Activated CD4-positive, alpha-beta T cell treated with anti-CD3 and anti-CD28 coated beads, Interleukin-2, Interleukin-6, amounts not matched to agents 100 ng/mL and 50 ng/mL, durations not matched to agents 16 hours and 8 hours (primary cell): ENCODE measurements around the gene LPGAT1.
A peak's percentile ranks its signal among the peaks of the same experiment; 100 is the strongest.
"Not testable (repeated sequence)": the region's sequence is repeated elsewhere in the genome, so short reads cannot be mapped to it uniquely, and the experiment has no call there.

Source experiments
- DNase-seq: peaks from one replicate; pipeline ENCODE4 v3.0.0-alpha.2; 2020

The LPGAT1 gene, protein sequence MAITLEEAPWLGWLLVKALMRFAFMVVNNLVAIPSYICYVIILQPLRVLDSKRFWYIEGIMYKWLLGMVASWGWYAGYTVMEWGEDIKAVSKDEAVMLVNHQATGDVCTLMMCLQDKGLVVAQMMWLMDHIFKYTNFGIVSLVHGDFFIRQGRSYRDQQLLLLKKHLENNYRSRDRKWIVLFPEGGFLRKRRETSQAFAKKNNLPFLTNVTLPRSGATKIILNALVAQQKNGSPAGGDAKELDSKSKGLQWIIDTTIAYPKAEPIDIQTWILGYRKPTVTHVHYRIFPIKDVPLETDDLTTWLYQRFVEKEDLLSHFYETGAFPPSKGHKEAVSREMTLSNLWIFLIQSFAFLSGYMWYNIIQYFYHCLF

DNA sequence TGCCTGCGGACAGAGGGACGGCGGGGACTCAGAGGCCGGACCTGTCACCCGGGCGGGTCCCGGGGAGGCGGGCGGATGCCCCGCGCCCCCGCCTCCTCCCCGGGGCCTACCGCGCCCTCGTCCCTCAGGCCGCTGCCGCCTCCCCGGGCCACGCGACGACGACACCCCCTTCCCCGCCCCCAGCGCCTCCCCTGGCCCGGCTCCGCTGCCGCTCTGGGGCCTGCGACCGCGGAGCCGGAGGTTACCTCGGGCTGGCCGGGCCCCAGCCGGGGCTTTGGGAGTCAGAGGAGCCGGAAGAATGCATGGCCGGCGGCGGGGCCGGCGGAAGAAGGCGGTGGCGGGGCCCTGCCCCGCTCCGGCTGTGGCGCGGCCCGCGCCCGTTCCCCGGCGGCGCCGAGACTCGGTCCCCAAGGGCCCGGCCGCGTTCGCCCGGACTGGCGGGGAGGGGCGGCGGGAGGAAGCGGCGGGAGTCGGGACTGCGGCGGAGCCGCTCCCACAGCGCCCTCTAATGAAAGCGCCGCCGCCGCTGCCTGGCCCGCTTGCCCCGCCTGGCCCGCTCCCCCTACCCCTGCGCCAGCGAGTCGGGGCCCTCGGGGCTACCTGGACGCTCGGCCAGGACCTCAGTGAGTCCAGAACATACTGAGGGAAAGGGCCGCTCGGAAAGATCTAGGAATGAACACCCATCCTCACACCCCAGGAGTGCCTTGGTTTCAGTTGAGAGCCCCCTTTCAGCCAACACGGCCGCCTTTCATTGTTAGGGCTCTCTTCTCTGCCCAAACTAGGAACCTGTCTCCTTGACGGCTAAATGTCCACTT, at the start of gene LPGAT1:
TSS of gene LPGAT1 (minus strand) at position 436 of the 815 bp plus-strand sequence. CDS start 1,467 bp downstream, outside the sequence.
- peak; percentile 78 for DNase-seq

DNA sequence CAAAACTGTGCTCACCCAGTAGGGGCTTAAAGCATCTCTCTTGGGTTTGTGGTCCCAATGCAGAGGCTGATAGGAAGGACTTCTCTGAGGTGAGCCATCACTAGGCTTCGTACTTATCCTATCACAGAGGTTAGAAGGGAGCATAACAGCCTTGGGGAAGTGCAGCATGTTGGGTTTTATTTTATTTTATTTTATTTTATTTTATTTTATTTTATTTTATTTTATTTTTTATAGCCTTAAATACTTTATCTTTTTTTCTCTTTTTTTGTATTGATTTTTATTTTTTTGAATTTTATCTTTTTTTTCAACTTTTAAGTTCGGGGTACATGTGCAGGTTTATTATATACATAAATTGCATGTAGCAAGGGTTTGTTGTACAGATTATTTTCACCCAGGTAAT, 48.9 kb upstream of the LPGAT1 start:
- no peak for DNase-seq

DNA sequence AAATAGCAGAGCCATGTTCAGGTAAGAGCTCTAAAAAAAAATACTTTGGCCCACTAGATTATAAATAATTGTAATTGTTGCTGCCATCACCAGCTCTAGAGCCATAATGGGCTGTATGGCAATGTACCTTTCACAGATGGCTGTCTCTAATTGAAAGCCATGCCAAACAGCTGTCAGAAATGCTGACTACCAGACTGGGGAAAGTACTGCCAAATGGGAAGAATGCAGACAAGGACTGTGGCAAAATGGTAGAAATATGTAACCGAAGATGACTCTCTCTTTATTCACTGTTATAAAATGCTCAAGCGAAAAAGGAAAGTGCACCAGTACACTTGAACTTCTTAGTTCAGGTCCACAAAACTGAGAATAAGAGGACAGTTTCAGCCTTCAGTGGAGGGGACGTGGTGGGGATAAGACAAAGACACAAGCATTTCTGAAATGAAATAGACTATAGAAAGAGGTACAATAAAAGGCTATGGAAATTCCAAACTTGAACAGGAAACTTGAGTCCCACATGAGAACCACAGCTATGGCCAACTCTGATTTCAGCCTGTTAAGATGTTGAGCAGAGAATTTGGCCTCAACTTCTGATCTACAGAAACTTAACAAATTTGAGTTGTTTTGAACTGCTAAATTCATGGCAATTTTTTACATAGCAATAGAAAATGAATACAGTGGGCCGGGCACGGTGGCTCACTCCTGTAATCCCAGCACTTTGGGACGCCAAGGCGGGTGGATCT, 46.5 kb upstream of the LPGAT1 start:
- DNase-seq, result no peak

DNA sequence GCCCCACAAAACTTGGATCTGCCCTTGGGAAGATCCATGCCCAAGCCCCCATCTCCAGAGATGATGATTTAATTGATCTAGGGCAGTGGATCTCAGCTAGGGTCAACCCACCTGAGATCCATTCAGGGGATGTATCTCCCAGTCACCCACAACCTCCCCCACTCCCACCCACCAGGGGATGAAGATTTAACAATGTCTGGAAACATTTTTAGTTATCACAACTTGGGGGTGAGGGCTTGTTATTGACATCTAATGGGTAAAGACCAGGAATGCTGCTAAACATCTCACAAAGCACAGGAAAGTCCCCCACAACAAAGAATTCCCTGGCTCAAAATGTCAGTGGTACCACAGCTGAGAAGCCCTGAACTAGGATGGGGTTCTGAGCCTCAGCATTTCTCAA, 45.0 kb upstream of the LPGAT1 start:
- DNase-seq, result no peak

DNA sequence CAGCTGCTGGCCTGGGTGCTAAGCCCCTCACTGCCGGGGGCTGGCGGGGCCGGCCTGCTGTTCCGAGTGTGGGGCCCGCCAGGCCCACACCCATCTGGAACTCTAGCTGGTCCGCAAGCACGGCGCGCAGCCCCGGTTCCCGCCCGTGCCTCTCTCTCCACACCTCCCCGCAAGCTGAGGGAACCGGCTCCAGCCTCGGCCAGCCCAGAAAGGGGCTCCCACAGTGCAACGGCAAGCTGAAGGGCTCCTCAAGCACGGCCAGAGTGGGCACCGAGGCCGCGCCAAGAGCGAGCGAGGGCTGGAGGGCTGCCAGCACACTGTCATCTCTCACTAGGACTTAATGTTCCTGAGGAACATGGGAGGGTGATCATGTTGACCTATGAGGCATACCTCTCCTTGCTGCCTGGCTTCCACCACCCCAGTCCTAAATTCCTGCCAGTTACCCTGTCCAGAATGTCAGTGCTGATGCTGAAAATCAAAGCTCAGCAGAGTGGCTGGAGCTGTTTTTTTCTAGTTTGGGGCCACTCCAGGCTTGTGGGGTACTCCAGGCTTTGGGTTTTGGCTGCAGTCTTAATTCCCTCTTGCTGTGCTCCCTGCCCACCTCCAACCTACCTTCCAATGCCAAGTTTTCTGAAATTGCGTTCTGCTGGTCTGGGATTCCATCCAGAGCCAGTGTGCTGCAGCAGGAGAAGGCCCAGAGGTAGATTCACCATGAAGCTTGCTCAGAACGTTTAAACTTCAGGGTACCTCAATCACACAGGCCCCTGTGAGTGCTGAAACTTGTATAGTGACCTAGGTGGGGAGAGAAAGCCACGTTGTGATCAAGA, 44.2 kb upstream of the LPGAT1 start:
- DNase-seq, result no peak

DNA sequence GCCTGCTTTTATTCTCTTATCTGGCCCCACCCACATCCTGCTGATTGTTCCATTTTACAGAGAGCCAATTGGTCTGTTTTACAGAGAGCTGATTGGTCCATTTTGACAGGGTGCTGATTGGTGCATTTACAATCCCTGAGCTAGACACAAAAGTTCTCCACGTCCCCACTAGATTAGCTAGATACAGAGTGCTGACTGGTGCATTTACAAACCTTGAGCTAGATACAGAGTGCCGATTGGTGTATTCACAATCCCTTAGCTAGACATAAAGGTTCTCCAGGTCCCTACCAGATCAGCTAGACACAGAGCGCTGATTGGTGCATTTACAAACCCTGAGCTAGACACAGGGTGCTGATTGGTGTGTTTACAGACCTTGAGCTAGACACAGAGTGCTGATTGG, 43.2 kb upstream of the LPGAT1 start:
- DNase-seq, result not testable (repeated sequence)

DNA sequence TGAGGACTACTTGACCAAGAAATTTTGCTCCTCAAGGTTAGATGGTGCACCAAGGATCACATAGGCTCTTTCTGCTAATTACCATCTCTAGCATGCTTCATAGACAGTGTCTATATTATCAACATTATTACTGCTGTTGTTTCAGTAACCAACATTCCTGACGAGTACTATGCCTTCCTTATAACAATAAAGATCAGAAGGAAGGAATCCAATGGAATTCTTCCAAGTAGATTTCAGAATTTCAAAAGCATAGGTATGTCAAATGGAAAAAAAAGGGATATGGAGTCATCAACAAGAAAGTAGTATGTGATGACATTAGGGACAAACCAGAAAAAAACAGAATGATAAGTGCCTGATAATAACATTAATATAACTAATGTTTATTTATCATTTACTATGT, 39.6 kb upstream of the LPGAT1 start:
- DNase-seq, result no peak

DNA sequence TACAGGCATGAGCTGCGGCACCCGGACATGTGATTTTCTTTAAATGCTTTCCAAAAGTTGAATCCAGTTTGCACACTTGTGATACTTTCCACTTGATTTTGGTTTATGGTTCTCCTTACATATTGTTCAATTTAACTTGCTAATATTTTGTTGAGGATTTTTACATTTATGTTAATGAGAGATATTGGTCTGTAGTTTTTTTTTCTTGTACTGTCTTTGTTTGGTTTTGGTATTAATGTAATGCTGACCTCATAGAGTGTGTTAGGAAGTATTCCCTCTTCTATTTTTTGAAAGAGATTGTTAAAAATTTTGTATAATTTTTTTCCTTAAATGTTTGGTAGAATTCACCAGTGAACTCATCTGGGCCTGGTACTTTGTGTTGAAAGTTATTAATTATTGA, 34.6 kb upstream of the LPGAT1 start:
- DNase-seq, result no peak

DNA sequence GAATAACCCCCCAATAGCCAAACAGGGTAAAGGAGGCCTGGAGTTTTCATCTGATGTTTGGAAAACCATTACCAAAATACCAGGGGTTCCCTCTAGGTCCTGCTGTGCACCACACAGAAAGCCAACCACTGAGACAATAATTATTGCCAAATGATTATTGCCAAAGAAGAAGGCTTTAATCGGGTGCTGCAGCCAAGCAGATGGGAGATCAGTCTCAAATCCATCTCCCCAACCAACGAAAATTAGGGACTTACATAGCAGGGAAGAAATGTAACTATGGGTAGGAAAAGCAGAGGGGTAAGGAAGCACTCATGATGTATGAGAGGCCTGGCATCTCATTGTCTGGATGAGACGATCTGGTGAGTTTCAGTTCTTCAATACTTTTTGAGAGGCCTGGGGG, 28.8 kb upstream of the LPGAT1 start:
- DNase-seq, result no peak

DNA sequence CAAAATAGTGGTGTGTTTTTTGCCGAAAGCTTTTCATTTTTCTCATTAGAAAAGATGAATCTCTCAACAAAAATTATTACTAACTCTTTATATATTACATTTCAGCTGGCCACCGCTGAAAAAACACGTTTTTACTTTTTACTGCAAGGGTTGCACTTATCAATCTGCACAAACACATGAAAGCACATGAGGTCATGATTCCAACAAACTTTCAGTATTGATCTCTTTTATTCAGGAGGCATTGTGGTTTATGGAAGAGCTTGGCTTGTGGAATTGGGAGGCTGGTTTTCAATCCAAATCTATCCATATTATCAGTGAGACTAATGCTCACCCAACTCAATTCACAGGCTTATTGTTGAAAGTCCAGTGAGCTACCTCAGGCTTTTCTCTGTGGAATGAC, 20.6 kb upstream of the LPGAT1 start:
- no peak for DNase-seq

DNA sequence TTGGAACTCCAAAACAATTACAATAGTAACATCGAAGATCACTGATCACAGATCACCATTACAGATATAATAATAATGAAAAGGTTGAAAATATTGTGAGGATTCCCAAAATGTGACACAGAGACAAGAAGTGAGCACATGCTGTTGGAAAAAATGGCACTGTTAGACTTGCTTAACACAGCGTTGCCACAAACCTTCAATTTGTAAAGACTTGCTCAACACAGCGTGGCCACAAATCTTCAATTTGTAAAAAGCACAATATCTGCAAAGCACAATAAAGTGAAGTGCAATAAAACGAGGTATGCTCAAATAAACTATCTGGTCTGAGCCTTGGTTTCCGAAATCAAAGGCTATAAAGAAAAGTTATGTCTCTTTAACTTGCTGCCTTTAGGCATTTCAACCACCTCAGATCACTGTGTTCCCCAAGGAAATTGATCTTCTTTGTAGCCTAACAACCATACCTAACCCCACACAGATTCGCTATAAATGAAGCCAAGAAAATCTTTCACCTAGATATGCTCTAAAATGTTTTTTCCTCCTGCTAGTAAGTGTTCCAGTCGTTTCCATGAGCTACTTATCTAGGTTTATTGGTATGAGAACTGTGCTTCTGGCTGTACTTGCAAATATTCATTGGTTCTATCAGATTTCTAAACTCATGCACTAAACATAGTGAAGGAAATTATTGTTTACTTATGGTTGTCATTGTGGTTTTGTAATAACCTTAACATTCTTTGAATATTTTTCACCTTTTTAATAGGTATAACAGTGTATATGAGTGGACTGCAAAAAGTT, 13.1 kb upstream of the LPGAT1 start:
- no peak for DNase-seq

DNA sequence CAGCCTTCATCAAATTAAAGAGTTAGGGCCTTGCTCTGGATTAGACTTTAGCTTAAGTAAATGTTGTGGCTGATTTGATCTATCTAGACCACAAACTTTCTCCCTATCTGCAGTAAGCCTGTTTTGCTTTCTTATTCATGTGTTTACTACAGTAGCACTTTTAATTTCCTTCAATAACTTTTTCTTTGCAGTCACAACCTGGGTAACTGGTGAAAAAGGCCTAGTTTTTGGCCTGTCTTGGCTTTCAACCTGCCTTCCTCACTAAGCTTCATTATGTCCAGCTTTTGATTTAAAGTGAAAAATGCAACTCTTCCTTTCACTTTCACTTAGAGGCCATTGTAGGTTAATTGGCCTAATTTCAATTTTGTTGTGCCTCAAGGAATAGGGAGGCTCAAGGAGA, 12.5 kb upstream of the LPGAT1 start:
- no peak for DNase-seq

DNA sequence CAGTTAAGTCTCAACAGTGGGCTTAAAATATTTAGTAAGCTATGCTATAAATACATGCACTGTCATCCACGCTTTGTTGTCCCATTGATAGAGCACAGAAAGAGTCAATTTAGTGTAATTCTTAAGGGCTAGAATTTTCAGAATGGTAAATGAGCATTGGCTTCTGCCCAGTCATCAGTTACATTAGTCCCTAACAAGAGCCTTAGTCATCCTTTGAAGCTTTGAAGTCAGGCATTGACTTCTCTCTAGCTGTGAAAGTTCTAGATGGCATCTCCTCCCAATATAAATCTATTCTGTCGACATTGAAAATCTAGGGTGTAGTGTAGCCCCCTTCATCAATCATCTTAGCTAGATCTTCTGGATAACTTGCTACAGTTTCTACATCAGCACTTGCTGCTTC, 12.0 kb upstream of the LPGAT1 start:
- DNase-seq, result no peak

DNA sequence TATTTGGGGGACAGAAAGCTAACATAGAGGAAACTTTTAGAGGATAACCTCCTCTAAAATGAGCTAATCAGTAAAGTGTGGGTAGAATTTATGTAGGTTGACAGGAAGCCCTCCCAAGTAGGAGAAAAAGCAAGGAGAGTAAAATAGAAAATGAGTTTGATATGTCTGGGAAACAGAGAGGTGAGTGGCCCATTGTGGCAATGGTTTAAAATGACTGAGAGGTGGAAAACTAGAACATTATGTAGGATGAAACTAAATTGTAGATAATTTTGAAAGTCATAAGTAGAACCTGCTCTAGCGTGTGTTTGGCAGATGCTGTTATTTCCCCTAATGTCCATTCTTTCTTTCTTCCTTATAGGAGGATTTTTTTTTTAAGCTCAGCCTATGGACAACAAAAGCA, 8.5 kb upstream of the LPGAT1 start:
- no peak for DNase-seq

DNA sequence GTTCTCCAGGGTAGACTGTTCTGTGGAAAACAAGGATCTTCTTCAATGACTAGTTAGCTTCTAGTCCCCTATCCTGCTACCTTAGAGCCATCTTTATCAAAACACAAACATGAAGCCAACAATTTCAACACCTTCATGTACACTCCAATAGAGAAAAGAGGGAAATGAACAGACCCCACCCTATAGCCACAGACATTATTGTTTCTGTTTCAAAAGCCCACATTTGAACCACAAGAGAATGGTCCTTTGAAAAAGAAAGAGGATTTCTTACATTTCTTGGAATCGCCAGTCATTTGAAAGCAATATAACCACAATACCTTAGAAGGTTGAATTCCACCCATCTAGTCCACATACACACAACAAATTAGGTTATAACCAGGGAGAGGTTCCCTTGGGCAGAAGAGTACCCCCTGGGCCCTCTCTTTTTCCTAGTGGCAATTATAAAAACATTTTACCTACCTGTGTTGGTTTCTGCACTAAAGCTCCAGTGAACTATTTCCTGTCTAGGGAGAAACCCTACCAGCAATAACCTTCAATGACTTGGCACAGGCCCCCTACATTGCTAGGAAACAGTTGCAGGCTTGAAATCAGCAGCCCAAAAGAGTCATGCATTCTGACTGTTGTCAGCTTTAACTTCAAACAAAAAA, 2.7 kb upstream of the LPGAT1 start:
- peak; percentile 47 for DNase-seq

DNA sequence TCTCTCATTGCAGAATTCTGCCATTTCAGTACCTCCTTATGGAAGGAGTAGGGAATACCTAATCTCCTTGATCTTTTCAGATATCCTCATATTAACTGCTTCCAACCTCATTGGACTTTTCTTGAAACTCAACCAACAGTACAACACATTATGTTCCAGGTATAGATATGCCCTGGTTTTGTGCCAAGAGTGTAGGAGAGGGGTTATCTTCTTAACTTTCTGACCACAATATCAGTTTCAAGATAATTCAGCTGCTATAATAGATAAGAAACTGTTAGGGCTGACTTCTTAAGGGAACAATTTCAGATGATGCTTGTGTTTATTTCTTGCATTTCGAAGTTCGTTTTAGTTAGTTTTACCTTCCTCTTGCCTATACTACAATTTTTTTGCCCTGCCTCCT, 2.1 kb upstream of the LPGAT1 start:
- no peak for DNase-seq

DNA sequence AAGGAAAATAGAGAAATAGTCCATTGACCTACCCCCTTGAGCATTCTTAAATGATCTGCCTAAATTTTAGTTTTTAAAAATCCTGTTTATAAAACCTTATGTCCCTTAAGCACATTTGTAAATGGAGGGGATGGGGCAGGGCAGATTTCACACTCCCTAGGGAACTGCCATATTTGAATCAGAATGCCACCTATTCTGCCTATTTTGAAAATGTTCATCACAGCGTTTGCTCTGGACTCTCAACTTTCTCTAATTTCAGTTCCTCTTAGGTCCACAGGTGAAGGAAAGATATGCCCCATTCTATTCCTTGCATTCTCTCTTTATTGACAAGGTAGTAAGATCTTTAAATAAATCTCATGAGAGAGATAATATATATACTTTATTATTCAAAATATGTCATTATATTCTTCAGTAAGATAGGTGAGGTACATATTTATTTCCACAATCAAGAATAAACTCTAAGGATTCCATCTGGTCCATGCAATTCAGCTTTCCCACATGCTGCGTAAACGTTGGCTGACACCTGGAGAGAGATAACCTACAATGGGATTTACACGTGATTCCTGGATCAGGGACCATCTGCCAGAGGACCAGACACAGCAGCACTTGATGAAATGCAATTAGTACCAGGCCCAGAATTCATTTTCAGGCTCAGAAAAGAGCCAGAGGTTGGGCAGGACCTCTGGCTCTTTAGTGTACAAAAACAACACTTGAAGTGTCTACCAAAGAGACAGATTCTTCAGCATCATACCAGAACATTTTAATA, 1.2 kb upstream of the LPGAT1 start:
- no peak for DNase-seq

DNA sequence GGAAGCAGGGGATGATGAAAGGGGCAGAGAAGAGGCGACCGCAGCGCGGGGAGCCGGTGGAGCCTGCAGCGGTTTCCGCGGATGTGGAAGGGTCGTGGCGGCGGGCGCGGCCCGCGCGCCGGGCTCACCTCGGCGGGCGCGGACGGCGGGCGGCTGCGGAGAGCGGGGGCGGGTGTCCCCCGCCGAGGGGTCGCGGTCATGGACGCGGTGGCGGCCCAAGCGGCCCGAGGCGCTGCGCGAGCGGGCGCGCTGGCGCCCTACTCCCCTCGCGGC, 572 bp downstream of the LPGAT1 start:
- DNase-seq, result peak; percentile 18

DNA sequence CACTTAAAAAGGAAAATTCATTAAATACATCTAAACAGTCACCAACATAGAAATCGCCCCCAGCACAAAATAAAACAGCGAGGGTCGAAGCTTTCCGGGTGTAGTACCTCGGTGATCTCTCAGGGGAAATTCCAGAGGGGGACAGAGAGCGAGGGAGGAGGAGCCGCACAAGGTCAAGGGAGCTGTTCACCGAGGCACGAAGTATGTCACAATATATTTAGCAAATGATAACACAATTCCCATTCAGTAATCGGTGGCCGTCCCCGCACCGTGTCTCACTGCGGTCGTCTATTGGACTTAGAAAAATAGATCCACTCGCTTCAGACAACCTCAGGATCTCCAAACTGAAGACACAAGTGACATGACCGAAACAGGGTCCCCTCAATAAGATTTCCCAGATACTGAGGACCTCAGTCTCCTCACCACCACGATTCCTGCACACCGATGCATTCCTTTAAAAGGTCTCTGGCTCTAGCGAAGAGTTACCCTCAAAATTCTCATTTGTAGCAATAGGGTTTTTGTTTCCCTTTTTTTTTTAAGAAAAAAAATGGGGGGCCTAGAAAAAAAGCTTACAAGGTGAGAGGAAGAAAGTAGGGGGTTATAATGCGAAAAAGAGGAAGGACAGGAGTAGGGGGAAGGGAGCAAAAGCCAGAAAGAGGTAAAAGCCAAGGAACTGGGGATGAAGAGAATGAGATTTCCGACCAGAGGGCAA, 1.1 kb downstream of the LPGAT1 start:
- no peak for DNase-seq
